ENCODE data around the gene CLEC9A.

CLEC9A gene

DNA sequence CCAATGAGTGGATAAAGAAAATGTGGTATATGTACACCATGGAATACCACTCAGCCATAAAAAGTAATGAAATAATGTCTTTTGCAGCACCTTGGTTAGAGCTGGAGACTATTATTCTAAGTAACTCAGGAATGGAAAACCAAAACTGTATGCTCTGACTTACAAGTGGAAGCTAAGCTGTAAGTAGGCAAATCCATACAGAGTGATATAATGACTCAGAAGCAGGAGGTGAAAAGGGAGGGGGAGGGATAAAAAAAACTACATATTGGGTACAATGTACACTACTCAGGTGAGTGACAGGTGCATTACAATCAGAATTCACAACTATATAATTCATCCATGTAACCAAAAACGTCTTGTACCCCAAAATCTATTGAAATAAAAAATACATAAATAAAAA is 83.4 kb downstream of the CLEC9A start:
- Histone ChIP-seq H3K9me3 (ENCODE audit: severe bottlenecking) (no peaks in the 10 kb centered on the region), H3K36me3 (no peaks in the 10 kb centered on the region), H3K4me3 (ENCODE audit: low read depth, low read length) (no peak overlapping the region), H3K27ac (no peak overlapping the region), H3K27me3 (ENCODE audit: insufficient read depth, low read depth, severe bottlenecking) (no peaks in the 10 kb centered on the region)
- no peak for DNase-seq
- TF ChIP-seq, protein P1, sequence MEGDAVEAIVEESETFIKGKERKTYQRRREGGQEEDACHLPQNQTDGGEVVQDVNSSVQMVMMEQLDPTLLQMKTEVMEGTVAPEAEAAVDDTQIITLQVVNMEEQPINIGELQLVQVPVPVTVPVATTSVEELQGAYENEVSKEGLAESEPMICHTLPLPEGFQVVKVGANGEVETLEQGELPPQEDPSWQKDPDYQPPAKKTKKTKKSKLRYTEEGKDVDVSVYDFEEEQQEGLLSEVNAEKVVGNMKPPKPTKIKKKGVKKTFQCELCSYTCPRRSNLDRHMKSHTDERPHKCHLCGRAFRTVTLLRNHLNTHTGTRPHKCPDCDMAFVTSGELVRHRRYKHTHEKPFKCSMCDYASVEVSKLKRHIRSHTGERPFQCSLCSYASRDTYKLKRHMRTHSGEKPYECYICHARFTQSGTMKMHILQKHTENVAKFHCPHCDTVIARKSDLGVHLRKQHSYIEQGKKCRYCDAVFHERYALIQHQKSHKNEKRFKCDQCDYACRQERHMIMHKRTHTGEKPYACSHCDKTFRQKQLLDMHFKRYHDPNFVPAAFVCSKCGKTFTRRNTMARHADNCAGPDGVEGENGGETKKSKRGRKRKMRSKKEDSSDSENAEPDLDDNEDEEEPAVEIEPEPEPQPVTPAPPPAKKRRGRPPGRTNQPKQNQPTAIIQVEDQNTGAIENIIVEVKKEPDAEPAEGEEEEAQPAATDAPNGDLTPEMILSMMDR (IDR thresholded peaks at IDR 0.05; ENCODE audit: low read depth, low read length) = no peak

DNA sequence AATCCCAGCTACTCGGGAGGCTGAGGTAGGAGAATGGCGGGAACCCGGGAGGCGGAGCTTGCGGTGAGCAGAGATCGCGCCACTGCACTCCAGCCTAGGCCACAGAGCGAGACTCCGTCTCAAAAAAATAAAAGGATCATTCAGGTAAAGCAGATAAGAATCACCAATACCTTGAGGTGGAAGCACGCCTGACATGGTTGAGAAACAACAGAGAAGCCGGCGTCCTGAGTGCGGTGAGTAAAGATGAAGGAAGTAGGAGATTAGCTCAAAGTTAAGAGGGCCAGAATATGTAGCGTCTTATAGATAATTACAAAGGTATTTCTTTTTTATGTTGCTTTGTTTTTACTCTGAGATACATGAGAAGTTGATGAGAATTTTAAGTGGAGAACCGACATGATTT is 84.8 kb downstream of the CLEC9A start:
- no peaks in the 10 kb centered on the region for H3K27me3 ChIP-seq (ENCODE audit: insufficient read depth, low read depth, severe bottlenecking)
- TF ChIP-seq, protein P1 (IDR thresholded peaks at IDR 0.05; ENCODE audit: low read depth, low read length) = no peak
- no peak overlapping the region for H3K4me3 ChIP-seq (ENCODE audit: low read depth, low read length)
- no peaks in the 10 kb centered on the region for H3K9me3 ChIP-seq (ENCODE audit: severe bottlenecking)
- DNase-seq = no peak
- no peak overlapping the region for H3K27ac ChIP-seq
- H3K36me3 ChIP-seq = no peaks in the 10 kb centered on the region

All from WERI-Rb-1 (cell line).